DOHH2 (cell line): ENCODE data around the gene PAXX.

Source experiments
- H3F3A ChIP-seq: fragments of 200-600 bp; sonication (generic), shearing (Covaris generic); 2 replicates; pipeline ENCODE4 v1.6.0; 2016; ENCODE audit warnings: antibody characterized with exemption, mild to moderate bottlenecking; ENCODE audit not compliant: control insufficient read depth, insufficient read depth
- H3K27ac ChIP-seq: fragments of 200-600 bp; sonication (generic); 2 replicates; pipeline ENCODE4 v1.5.1; 2014; ENCODE audit warnings: low read depth, mild to moderate bottlenecking, low read length, moderate library complexity
- H3K27me3 ChIP-seq: fragments of 200-600 bp; sonication (generic); 2 replicates; pipeline ENCODE4 v1.6.1; 2014; ENCODE audit warnings: mild to moderate bottlenecking, low read length, mixed read lengths; ENCODE audit not compliant: control insufficient read depth
- H3K36me3 ChIP-seq: fragments of 200-600 bp; sonication (generic); 2 replicates; pipeline ENCODE4 v1.6.1; 2014; ENCODE audit warnings: mild to moderate bottlenecking, low read length, moderate library complexity, mixed read lengths; ENCODE audit not compliant: control insufficient read depth
- H3K4me1 ChIP-seq: fragments of 200-600 bp; sonication (generic); 2 replicates; pipeline ENCODE4 v1.6.1; 2014; ENCODE audit warnings: mild to moderate bottlenecking, low read length, mixed read lengths; ENCODE audit not compliant: control insufficient read depth
- H3K4me2 ChIP-seq: fragments of 200-600 bp; sonication (generic); 2 replicates; pipeline ENCODE4 v1.6.0; 2014; ENCODE audit warnings: mild to moderate bottlenecking, low read length, moderate library complexity
- H3K4me3 ChIP-seq: fragments of 200-600 bp; sonication (generic); 2 replicates; pipeline ENCODE4 v1.5.1; 2014; ENCODE audit warnings: mild to moderate bottlenecking, low read length, mixed read lengths
- H3K79me2 ChIP-seq: fragments of 200-600 bp; sonication (generic); 2 replicates; pipeline ENCODE4 v1.6.1; 2014; ENCODE audit warnings: mild to moderate bottlenecking, low read length, mixed read lengths; ENCODE audit not compliant: control insufficient read depth
- H3K9me2 ChIP-seq: fragments of 200-600 bp; sonication (generic); replicated peaks from 2 replicates; pipeline ENCODE4 v1.6.1; 2014; ENCODE audit warnings: mild to moderate bottlenecking, low read length, mixed read lengths; ENCODE audit not compliant: control insufficient read depth
- H3K9me3 ChIP-seq: fragments of 200-600 bp; sonication (generic); 2 replicates; pipeline ENCODE4 v1.6.1; 2014; ENCODE audit warnings: antibody characterized with exemption, low read length, mixed read lengths; ENCODE audit not compliant: control insufficient read depth, insufficient read depth
- H4K20me1 ChIP-seq: fragments of 200-600 bp; sonication (generic); 2 replicates; pipeline ENCODE4 v1.6.0; 2014; ENCODE audit warnings: low read depth, mild to moderate bottlenecking, antibody characterized with exemption, low read length, moderate library complexity; ENCODE audit not compliant: control insufficient read depth, insufficient read depth
- CTCF ChIP-seq: fragments of 200-600 bp; sonication (generic); IDR thresholded peaks from one replicate; pipeline ENCODE4 v1.5.1; 2014; ENCODE audit warnings: antibody characterized with exemption, mild to moderate bottlenecking, low read depth, low read length; ENCODE audit not compliant: poor library complexity, severe bottlenecking
- EZH2phosphoT487 ChIP-seq: fragments of 200-600 bp; sonication (generic); IDR thresholded peaks from 2 replicates; pipeline ENCODE4 v1.6.1; 2017; ENCODE audit warnings: borderline replicate concordance, mild to moderate bottlenecking, antibody characterized with exemption, low read length, moderate library complexity, mixed read lengths

Gene PAXX

DNA sequence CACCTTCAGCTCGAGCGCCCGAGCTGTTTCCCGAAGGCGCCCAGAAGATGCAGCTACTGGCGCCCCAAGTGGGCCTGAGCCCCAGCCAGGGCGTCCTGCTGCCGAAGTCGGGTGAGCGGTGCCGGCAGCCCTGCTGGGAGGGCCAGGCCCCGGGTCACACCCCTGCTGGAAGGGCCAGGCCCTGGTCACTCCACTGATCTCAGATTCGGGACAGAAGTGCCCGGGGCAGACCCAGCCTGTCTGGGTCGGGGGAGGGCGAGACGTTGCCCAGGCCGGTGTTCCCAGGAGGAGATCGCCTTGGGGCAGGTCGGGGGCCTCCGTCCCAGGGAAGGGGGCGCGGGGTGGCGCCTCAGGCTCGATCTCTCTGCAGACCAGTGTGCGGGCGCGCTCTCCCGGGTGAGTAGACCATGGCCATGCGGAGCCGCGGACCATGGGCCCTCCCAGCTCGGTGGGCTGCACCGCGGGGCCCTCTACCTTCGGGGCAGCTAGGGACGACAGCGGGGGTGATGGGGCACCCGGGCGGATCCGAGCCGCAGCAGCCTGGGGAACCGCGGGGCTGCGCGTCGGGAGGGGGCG, 7.1 kb upstream of the PAXX start:
- Histone ChIP-seq H3K27ac (no peak overlapping the region), H3K4me1 (no peaks in the 10 kb centered on the region), H3K9me3 (no peaks in the 10 kb centered on the region), H3K79me2 (no peaks in the 10 kb centered on the region), H3K9me2 (no peaks in the 10 kb centered on the region), H4K20me1 (no peaks in the 10 kb centered on the region), H3K4me3 (no peak overlapping the region), H3K36me3 (no peaks in the 10 kb centered on the region), H3F3A (no peaks in the 10 kb centered on the region), H3K4me2 (no peak overlapping the region), H3K27me3 (peaks cover 34% of the 10 kb centered on the region)
- TF ChIP-seq EZH2phosphoT487 = no peak
- TF ChIP-seq CTCF = no peak

GRCh38 chr9:136985853-136986252, 6.4 kb upstream of the PAXX start:
- H3K36me3 ChIP-seq = no peaks in the 10 kb centered on the region
- no peaks in the 10 kb centered on the region for H4K20me1 ChIP-seq
- no peaks in the 10 kb centered on the region for H3K9me2 ChIP-seq
- no peaks in the 10 kb centered on the region for H3F3A ChIP-seq
- TF ChIP-seq CTCF = no peak
- no peak for TF ChIP-seq EZH2phosphoT487
- H3K27me3 ChIP-seq = peaks cover 40% of the 10 kb centered on the region
- H3K79me2 ChIP-seq = no peaks in the 10 kb centered on the region
- no peaks in the 10 kb centered on the region for H3K9me3 ChIP-seq
- no peak overlapping the region for H3K4me3 ChIP-seq
- H3K27ac ChIP-seq = no peak overlapping the region
- no peak overlapping the region for H3K4me2 ChIP-seq
- no peaks in the 10 kb centered on the region for H3K4me1 ChIP-seq

- Histone ChIP-seq H3K27ac (no peak overlapping the region), H3K4me1 (peaks cover 11% of the 10 kb centered on the region), H3K9me3 (no peaks in the 10 kb centered on the region), H3K4me2 (no peak overlapping the region), H3K36me3 (peaks cover 6% of the 10 kb centered on the region), H3K79me2 (peaks cover 10% of the 10 kb centered on the region), H3F3A (no peaks in the 10 kb centered on the region), H3K27me3 (peaks cover 35% of the 10 kb centered on the region), H4K20me1 (peaks cover 7% of the 10 kb centered on the region; the same call in 1 of the 2 replicates), H3K9me2 (no peaks in the 10 kb centered on the region), H3K4me3 (no peak overlapping the region)
- TF ChIP-seq EZH2phosphoT487 (no peak), CTCF (no peak)
Measured at GRCh38 chr9:136988872-136989271, 3.4 kb upstream of the PAXX start.
